WTC11 (cell line): Measurements from ENCODE around the gene KAT2B. TPM values are rescaled to one million over a fixed set of nuclear protein-coding genes. Genes with fewer than 3 reads are reported as not detected.
"Not testable (repeated sequence)": the region's sequence is repeated elsewhere in the genome, so short reads cannot be mapped to it uniquely, and the experiment has no call there.

ENCODE experiments used
- ATAC-seq: fragments of 200-7000 bp; cut with Tn5 transposase; 2 replicates; pipeline ENCODE4 v1.10.0; 2021; ENCODE audit warnings: mild to moderate bottlenecking, moderate library complexity
- CTCF ChIA-PET: fragments of 300-600 bp; sonication (Branson Sonifier 250); formaldehyde crosslinking; loops from one replicate; lab custom pipeline; 2021; ENCODE audit warnings: antibody characterized with exemption; lab: Charles Lee
- POLR2A ChIA-PET: fragments of 350-600 bp; sonication (Branson Sonifier 250); formaldehyde crosslinking; loops from one replicate; lab custom pipeline; 2021; ENCODE audit warnings: antibody characterized with exemption; lab: Charles Lee
- DNase-seq: peaks from one replicate; pipeline ENCODE4 v3.0.0; 2021; ENCODE audit warnings: low spot score
- H3K27ac Mint-ChIP-seq: 2 replicates; pipeline ENCODE4 v1.8.0; 2021; ENCODE audit warnings: mixed read lengths
- H3K27me3 Mint-ChIP-seq: 2 replicates; pipeline ENCODE4 v1.8.0; 2021; ENCODE audit warnings: low read depth, mild to moderate bottlenecking, moderate library complexity, mixed read lengths
- H3K36me3 Mint-ChIP-seq: 2 replicates; pipeline ENCODE4 v1.8.0; 2021; ENCODE audit warnings: mixed read lengths
- H3K4me1 Mint-ChIP-seq: 2 replicates; pipeline ENCODE4 v1.8.0; 2022; ENCODE audit warnings: mixed read lengths
- H3K4me3 Mint-ChIP-seq: 2 replicates; pipeline ENCODE4 v1.8.0; 2021; ENCODE audit warnings: mild to moderate bottlenecking, moderate library complexity, mixed read lengths
- H3K9me3 Mint-ChIP-seq: 2 replicates; pipeline ENCODE4 v1.8.0; 2021; ENCODE audit warnings: mixed read lengths
- ELF4 ChIP-seq: sonication (generic); formaldehyde crosslinking; IDR thresholded peaks from 2 replicates; pipeline ENCODE4 v1.8.1; 2022; ENCODE audit warnings: low read depth, mild to moderate bottlenecking, moderate library complexity, missing genetic modification reagents
- NR3C1 ChIP-seq: sonication (generic); formaldehyde crosslinking; conservative IDR thresholded peaks from 2 replicates; pipeline ENCODE4 v1.8.1; 2023; ENCODE audit warnings: low read depth, mild to moderate bottlenecking, missing genetic modification reagents
- SP1 ChIP-seq: sonication (generic); formaldehyde crosslinking; conservative IDR thresholded peaks from 2 replicates; pipeline ENCODE4 v1.8.1; 2022; ENCODE audit warnings: missing genetic modification reagents
- TEAD1 ChIP-seq: sonication (generic); formaldehyde crosslinking; IDR thresholded peaks from 2 replicates; pipeline ENCODE4 v1.8.0; 2022; ENCODE audit warnings: mild to moderate bottlenecking, missing genetic modification reagents
- ZNF121 ChIP-seq: sonication (generic); formaldehyde crosslinking; IDR thresholded peaks from 2 replicates; pipeline ENCODE4 v1.8.0; 2023; ENCODE audit warnings: missing genetic modification reagents
- ZNF219 ChIP-seq: sonication (generic); formaldehyde crosslinking; IDR thresholded peaks from 2 replicates; pipeline ENCODE4 v1.8.0; 2023; ENCODE audit warnings: missing genetic modification reagents, mild to moderate bottlenecking, borderline replicate concordance
- ZNF416 ChIP-seq: fragments of 250-450 bp; sonication (Bioruptor Pico); IDR thresholded peaks from 2 replicates; pipeline ENCODE4 v1.9.0; 2021; ENCODE audit warnings: mild to moderate bottlenecking, inconsistent platforms
- total RNA-seq: library from RNA; stranded (reverse); gene quantifications from 3 replicates; pipeline ENCODE4 v1.2.3, GENCODE V29; 2021
- TF ChIP-seq, protein P1 (sequence below): sonication (generic); formaldehyde crosslinking; IDR thresholded peaks from 2 replicates; pipeline ENCODE4 v1.8.0; 2022; ENCODE audit warnings: missing genetic modification reagents
- TF ChIP-seq, protein P2 (sequence below): sonication (generic); formaldehyde crosslinking; IDR thresholded peaks from 2 replicates; pipeline ENCODE4 v1.8.1; 2023; ENCODE audit warnings: mild to moderate bottlenecking, missing genetic modification reagents, borderline replicate concordance
- TF ChIP-seq, protein P3 (sequence below): sonication (generic); formaldehyde crosslinking; IDR thresholded peaks from 2 replicates; pipeline ENCODE4 v1.8.1; 2022; ENCODE audit warnings: missing genetic modification reagents, borderline replicate concordance
- TF ChIP-seq, protein P4 (sequence below): sonication (generic); formaldehyde crosslinking; IDR thresholded peaks from 2 replicates; pipeline ENCODE4 v1.8.1; 2023; ENCODE audit warnings: mild to moderate bottlenecking, missing genetic modification reagents
- TF ChIP-seq, protein P5 (sequence below): sonication (generic); formaldehyde crosslinking; IDR thresholded peaks from 2 replicates; pipeline ENCODE4 v1.8.1; 2023; ENCODE audit warnings: mild to moderate bottlenecking, missing genetic modification reagents, moderate library complexity

Gene KAT2B
- total RNA-seq, 1 experiment from 2014 or later = 2.7 TPM

DNA sequence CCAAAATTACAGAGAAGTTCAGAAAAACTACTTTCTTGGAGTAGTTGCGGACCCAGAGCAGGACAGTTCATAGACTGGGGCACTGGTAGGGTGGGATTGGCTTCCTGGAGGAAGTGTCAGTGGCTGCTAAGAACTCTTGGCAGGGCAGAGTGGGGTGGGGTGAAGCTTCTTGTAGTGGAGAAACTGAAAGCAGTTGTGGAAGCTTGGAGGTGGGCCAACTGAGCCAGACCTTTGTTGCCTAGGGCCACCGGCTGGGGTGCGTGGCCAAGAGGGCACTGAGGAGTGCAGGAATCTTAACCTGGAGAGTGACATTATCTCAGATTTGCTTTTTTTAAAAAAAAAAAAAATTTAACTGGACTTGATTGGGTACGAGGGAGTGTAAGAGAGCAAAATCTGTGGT lies 3.1 kb downstream of the KAT2B start (continued):
- TF ChIP-seq, protein P1, sequence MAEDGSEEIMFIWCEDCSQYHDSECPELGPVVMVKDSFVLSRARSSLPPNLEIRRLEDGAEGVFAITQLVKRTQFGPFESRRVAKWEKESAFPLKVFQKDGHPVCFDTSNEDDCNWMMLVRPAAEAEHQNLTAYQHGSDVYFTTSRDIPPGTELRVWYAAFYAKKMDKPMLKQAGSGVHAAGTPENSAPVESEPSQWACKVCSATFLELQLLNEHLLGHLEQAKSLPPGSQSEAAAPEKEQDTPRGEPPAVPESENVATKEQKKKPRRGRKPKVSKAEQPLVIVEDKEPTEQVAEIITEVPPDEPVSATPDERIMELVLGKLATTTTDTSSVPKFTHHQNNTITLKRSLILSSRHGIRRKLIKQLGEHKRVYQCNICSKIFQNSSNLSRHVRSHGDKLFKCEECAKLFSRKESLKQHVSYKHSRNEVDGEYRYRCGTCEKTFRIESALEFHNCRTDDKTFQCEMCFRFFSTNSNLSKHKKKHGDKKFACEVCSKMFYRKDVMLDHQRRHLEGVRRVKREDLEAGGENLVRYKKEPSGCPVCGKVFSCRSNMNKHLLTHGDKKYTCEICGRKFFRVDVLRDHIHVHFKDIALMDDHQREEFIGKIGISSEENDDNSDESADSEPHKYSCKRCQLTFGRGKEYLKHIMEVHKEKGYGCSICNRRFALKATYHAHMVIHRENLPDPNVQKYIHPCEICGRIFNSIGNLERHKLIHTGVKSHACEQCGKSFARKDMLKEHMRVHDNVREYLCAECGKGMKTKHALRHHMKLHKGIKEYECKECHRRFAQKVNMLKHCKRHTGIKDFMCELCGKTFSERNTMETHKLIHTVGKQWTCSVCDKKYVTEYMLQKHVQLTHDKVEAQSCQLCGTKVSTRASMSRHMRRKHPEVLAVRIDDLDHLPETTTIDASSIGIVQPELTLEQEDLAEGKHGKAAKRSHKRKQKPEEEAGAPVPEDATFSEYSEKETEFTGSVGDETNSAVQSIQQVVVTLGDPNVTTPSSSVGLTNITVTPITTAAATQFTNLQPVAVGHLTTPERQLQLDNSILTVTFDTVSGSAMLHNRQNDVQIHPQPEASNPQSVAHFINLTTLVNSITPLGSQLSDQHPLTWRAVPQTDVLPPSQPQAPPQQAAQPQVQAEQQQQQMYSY = no peak
- no peak for TF ChIP-seq ZNF416 (CRISPR knock-in tag)
- TF ChIP-seq, protein P2, sequence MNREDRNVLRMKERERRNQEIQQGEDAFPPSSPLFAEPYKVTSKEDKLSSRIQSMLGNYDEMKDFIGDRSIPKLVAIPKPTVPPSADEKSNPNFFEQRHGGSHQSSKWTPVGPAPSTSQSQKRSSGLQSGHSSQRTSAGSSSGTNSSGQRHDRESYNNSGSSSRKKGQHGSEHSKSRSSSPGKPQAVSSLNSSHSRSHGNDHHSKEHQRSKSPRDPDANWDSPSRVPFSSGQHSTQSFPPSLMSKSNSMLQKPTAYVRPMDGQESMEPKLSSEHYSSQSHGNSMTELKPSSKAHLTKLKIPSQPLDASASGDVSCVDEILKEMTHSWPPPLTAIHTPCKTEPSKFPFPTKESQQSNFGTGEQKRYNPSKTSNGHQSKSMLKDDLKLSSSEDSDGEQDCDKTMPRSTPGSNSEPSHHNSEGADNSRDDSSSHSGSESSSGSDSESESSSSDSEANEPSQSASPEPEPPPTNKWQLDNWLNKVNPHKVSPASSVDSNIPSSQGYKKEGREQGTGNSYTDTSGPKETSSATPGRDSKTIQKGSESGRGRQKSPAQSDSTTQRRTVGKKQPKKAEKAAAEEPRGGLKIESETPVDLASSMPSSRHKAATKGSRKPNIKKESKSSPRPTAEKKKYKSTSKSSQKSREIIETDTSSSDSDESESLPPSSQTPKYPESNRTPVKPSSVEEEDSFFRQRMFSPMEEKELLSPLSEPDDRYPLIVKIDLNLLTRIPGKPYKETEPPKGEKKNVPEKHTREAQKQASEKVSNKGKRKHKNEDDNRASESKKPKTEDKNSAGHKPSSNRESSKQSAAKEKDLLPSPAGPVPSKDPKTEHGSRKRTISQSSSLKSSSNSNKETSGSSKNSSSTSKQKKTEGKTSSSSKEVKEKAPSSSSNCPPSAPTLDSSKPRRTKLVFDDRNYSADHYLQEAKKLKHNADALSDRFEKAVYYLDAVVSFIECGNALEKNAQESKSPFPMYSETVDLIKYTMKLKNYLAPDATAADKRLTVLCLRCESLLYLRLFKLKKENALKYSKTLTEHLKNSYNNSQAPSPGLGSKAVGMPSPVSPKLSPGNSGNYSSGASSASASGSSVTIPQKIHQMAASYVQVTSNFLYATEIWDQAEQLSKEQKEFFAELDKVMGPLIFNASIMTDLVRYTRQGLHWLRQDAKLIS = no peak
- no peak for TF ChIP-seq ELF4 (CRISPR knock-in tag)

DNA sequence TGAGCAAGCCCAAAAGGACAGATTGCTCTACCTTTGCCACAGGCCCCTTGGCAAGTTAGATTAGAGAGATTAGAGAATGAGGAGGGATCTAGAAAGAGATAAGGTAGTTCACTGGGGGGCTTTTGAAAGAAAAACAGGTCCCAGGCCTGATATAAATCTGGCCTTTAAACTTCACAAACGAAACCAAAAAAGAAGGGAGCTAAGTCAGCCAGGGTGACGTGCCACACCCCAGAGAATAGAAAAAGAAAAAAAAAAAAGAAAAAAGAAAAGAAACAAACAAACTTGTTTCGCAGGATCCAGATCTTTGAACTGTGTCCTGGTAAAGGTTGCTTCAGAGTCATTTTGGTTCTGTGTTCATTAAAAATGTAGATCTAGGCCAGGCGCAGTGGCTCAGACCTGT lies 3.6 kb downstream of the KAT2B start:
- Mint-ChIP-seq H3K36me3 (no peaks in the 10 kb centered on the region), H3K4me3 (no peak overlapping the region), H3K4me1 (peaks cover 11% of the 10 kb centered on the region), H3K9me3 (no peaks in the 10 kb centered on the region), H3K27ac (no peak overlapping the region), H3K27me3 (peaks cover 11% of the 10 kb centered on the region)
- DNase-seq (no peak), ATAC-seq (no peak)
- CTCF ChIA-PET = no interaction called here
- TF ChIP-seq, protein P3, sequence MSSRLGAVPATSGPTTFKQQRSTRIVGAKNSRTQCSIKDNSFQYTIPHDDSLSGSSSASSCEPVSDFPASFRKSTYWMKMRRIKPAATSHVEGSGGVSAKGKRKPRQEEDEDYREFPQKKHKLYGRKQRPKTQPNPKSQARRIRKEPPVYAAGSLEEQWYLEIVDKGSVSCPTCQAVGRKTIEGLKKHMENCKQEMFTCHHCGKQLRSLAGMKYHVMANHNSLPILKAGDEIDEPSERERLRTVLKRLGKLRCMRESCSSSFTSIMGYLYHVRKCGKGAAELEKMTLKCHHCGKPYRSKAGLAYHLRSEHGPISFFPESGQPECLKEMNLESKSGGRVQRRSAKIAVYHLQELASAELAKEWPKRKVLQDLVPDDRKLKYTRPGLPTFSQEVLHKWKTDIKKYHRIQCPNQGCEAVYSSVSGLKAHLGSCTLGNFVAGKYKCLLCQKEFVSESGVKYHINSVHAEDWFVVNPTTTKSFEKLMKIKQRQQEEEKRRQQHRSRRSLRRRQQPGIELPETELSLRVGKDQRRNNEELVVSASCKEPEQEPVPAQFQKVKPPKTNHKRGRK (CRISPR knock-in tag) = no peak
- no peak for TF ChIP-seq NR3C1 (CRISPR knock-in tag)
- no peak for TF ChIP-seq TEAD1 (CRISPR knock-in tag)
- POLR2A ChIA-PET = interaction anchor here (0.7 kb wide), 1 partner anchor 18 kb away, joined by 3 read pairs; no protein-coding TSS in a partner anchor

DNA sequence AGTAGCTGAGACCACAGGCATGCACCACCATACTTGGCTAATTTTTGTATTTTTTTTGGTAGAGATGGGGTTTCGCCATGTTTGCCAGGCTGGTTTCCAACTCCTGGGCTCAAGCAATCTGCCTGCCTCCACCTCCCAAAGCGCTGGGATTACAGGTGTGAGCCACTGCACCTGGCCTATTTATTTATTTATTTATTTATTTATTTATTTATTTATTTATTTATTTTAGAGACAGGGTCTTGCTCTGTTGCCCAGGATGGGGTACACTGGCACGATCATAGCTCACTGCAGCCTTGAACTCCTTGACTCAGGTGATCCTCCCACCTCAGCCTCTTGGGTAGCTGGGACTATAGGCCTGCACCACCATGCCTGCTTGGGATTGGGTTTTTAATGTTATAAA lies 4.9 kb downstream of the KAT2B start:
- H3K36me3 Mint-ChIP-seq, H3K4me3 Mint-ChIP-seq, ATAC-seq, H3K9me3 Mint-ChIP-seq, DNase-seq, H3K27me3 Mint-ChIP-seq, CTCF ChIA-PET, POLR2A ChIA-PET, H3K27ac Mint-ChIP-seq, H3K4me1 Mint-ChIP-seq: not testable (repeated sequence)

DNA sequence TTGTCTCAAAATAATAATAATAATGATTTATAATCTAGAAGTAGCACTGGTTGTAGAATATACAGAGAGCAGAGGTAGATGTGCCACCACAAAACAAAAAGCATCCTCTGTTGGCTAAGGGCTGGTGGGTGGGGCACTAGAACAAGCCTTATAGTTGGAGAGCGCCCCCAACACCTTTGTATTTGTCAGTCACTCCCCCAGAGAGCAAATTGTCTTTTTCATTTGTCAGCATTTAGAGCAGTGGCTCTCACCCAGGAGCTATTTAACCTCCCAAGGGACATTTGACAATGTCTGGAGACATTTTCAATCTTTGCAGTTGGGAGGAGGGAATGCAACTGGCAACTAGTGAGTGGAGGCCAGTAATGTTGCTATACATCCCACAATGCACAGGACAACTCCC lies 6.3 kb downstream of the KAT2B start:
- Mint-ChIP-seq H3K9me3 (no peaks in the 10 kb centered on the region), H3K4me3 (no peak overlapping the region)
- CTCF ChIA-PET = no interaction called here
- TF ChIP-seq, protein P4, sequence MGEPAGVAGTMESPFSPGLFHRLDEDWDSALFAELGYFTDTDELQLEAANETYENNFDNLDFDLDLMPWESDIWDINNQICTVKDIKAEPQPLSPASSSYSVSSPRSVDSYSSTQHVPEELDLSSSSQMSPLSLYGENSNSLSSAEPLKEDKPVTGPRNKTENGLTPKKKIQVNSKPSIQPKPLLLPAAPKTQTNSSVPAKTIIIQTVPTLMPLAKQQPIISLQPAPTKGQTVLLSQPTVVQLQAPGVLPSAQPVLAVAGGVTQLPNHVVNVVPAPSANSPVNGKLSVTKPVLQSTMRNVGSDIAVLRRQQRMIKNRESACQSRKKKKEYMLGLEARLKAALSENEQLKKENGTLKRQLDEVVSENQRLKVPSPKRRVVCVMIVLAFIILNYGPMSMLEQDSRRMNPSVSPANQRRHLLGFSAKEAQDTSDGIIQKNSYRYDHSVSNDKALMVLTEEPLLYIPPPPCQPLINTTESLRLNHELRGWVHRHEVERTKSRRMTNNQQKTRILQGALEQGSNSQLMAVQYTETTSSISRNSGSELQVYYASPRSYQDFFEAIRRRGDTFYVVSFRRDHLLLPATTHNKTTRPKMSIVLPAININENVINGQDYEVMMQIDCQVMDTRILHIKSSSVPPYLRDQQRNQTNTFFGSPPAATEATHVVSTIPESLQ (CRISPR knock-in tag) = no peak
- TF ChIP-seq, protein P1 = no peak
- TF ChIP-seq SP1 (CRISPR knock-in tag) (no peak), NR3C1 (CRISPR knock-in tag) (no peak), ZNF121 (CRISPR knock-in tag) (no peak), ZNF219 (no peak)
- TF ChIP-seq, protein P5, sequence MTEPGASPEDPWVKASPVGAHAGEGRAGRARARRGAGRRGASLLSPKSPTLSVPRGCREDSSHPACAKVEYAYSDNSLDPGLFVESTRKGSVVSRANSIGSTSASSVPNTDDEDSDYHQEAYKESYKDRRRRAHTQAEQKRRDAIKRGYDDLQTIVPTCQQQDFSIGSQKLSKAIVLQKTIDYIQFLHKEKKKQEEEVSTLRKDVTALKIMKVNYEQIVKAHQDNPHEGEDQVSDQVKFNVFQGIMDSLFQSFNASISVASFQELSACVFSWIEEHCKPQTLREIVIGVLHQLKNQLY (CRISPR knock-in tag) = no peak

More for the DNA sequence above, 6.3 kb downstream of the KAT2B start:
- no peak for DNase-seq
- ATAC-seq = no peak
- peaks cover 2% of the 10 kb centered on the region for H3K4me1 Mint-ChIP-seq
- POLR2A ChIA-PET = no interaction called here
- no peak overlapping the region for H3K27ac Mint-ChIP-seq
- no peaks in the 10 kb centered on the region for H3K36me3 Mint-ChIP-seq
- no peaks in the 10 kb centered on the region for H3K27me3 Mint-ChIP-seq
